Hepatocyte (in vitro differentiated cells): ENCODE measurements around the gene ARPC1B. TPM values are rescaled to one million over a fixed set of nuclear protein-coding genes. Genes with fewer than 3 reads are reported as not detected.
"Not testable (repeated sequence)": the region's sequence is repeated elsewhere in the genome, so short reads cannot be mapped to it uniquely, and the experiment has no call there.

Experiments
- DNase-seq: peaks from one replicate; pipeline ENCODE4 v3.0.0-alpha.2; 2016; ENCODE audit warnings: low spot score
- H2AFZ ChIP-seq: fragments of 200-600 bp; sonication (generic); 2 replicates; pipeline ENCODE4 v1.6.0; 2016; ENCODE audit warnings: antibody characterized with exemption, mild to moderate bottlenecking
- H3K27ac ChIP-seq: fragments of 200-600 bp; sonication (generic); 2 replicates; pipeline ENCODE4 v1.5.1; 2016; ENCODE audit warnings: mild to moderate bottlenecking
- H3K27me3 ChIP-seq: fragments of 200-600 bp; sonication (generic); 2 replicates; pipeline ENCODE4 v1.6.1; 2016
- H3K36me3 ChIP-seq: fragments of 200-600 bp; sonication (generic); replicated peaks from 2 replicates; pipeline ENCODE4 v1.5.1; 2016; ENCODE audit warnings: low read depth; ENCODE audit not compliant: insufficient read depth
- H3K4me1 ChIP-seq: fragments of 200-600 bp; sonication (generic); 2 replicates; pipeline ENCODE4 v1.5.1; 2016; ENCODE audit warnings: mild to moderate bottlenecking, moderate library complexity; ENCODE audit not compliant: insufficient read depth
- H3K4me2 ChIP-seq: fragments of 200-600 bp; sonication (generic); 2 replicates; pipeline ENCODE4 v1.6.0; 2016
- H3K4me3 ChIP-seq: fragments of 200-600 bp; sonication (generic); 2 replicates; pipeline ENCODE4 v1.5.1; 2016; ENCODE audit warnings: mild to moderate bottlenecking
- H3K79me2 ChIP-seq: fragments of 200-600 bp; sonication (generic); 2 replicates; pipeline ENCODE4 v1.6.0; 2017; ENCODE audit warnings: mild to moderate bottlenecking
- H3K9me2 ChIP-seq: fragments of 200-600 bp; sonication (generic); replicated peaks from 2 replicates; pipeline ENCODE4 v1.6.0; 2017; ENCODE audit warnings: mild to moderate bottlenecking; ENCODE audit not compliant: insufficient read depth
- H3K9me3 ChIP-seq: fragments of 200-600 bp; sonication (generic); 2 replicates; pipeline ENCODE4 v1.5.1; 2016; ENCODE audit warnings: low read depth, mild to moderate bottlenecking
- H4K20me1 ChIP-seq: fragments of 200-600 bp; sonication (generic); 2 replicates; pipeline ENCODE4 v1.6.0; 2016; ENCODE audit warnings: mild to moderate bottlenecking; ENCODE audit not compliant: insufficient read depth, poor library complexity, severe bottlenecking
- EZH2 ChIP-seq: fragments of 200-600 bp; sonication (generic); IDR thresholded peaks from 2 replicates; pipeline ENCODE4 v1.6.1; 2016; ENCODE audit warnings: antibody characterized with exemption, mild to moderate bottlenecking, borderline replicate concordance
- EZH2phosphoT487 ChIP-seq: fragments of 200-600 bp; sonication (generic); IDR thresholded peaks from one replicate; pipeline ENCODE4 v1.6.1; 2018; ENCODE audit warnings: antibody characterized with exemption, mild to moderate bottlenecking, low read depth, moderate library complexity; ENCODE audit not compliant: unreplicated experiment, severe bottlenecking
- WGBS: methylation state at CpG from one replicate; pipeline ENCODE4 v1.1.6; 2016; ENCODE audit warnings: low lambda C conversion rate; ENCODE audit errors: missing lambda C conversion rate; 5-methylcytosine and 5-hydroxymethylcytosine counted together
- polyA plus RNA-seq: library from polyadenylated mRNA; unstranded; fragments of >200 nt; fragmentation: Nextera tagmentation; extraction: Ambion mirVana; gene quantifications from 2 replicates; pipeline ENCODE4 v1.2.1, GENCODE V29; 2016
- total RNA-seq: library from RNA; depleted of rRNA; stranded (reverse); fragments of >200 nt; gene quantifications from 2 replicates; pipeline ENCODE4 v1.2.3, GENCODE V29; 2014
- TF ChIP-seq, protein P1 (sequence below): fragments of 200-600 bp; sonication (generic); IDR thresholded peaks from 2 replicates; pipeline ENCODE4 v1.5.1; 2016; ENCODE audit warnings: antibody characterized with exemption, mild to moderate bottlenecking; ENCODE audit not compliant: poor library complexity

ARPC1B gene
- total and polyA plus RNA-seq, 2 experiments from 2014 or later, result 153 to 205 TPM

DNA sequence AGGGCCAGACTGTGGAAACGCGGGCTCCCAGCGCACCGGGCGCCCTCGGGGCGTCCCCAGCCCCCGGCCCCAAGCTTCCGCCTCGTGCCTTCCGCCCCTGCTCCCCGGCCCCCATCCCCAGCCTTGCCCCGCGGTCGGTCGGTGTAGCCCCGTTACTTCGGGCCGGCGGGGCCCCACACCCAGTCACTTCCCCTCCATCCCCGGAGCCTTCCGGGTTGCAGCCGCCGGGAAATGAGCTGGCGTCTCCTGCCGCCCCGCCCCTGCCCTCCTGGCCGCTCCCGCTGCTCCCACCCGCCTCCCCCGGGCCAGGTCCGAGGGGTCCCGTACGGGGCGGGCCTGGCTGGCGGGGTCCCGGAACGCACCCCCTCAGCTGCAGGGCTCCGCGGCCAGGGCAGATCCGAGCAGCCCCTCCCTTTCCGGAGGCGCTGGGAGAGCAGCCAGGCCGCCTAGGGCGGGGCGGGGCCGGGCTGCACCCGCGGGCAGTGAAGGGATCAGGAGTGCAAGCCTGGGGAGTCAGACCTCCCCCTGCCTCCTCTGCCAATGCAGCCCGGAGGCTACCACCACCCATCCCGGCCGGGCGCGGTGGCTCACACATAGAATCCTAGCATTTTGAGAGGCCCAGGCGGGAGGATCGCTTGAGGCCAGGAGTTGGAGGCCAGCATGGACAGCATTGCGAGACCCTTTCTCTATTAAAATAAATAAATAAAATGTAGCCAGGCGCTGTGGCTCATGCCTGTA, 709 bp downstream of the ARPC1B start:
- H3K27me3 ChIP-seq, result no peaks in the 10 kb centered on the region
- WGBS, result 24% methylated on average over 15 of the region's 58 CpGs
- peak overlapping the region; percentile 97 for H2AFZ ChIP-seq
- H3K9me2 ChIP-seq, result no peaks in the 10 kb centered on the region
- peak; percentile 83 for DNase-seq
- H3K79me2 ChIP-seq, result peaks cover 25% of the 10 kb centered on the region
- peak overlapping the region; percentile 100 for H3K4me2 ChIP-seq
- H3K36me3 ChIP-seq, result no peaks in the 10 kb centered on the region
- TF ChIP-seq, protein P1, sequence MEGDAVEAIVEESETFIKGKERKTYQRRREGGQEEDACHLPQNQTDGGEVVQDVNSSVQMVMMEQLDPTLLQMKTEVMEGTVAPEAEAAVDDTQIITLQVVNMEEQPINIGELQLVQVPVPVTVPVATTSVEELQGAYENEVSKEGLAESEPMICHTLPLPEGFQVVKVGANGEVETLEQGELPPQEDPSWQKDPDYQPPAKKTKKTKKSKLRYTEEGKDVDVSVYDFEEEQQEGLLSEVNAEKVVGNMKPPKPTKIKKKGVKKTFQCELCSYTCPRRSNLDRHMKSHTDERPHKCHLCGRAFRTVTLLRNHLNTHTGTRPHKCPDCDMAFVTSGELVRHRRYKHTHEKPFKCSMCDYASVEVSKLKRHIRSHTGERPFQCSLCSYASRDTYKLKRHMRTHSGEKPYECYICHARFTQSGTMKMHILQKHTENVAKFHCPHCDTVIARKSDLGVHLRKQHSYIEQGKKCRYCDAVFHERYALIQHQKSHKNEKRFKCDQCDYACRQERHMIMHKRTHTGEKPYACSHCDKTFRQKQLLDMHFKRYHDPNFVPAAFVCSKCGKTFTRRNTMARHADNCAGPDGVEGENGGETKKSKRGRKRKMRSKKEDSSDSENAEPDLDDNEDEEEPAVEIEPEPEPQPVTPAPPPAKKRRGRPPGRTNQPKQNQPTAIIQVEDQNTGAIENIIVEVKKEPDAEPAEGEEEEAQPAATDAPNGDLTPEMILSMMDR, result no peak
- TF ChIP-seq EZH2phosphoT487 (no peak), EZH2 (no peak)
- H3K4me3 ChIP-seq, result peak overlapping the region; percentile 88
- peak overlapping the region; percentile 86 for H3K27ac ChIP-seq
- H3K4me1 ChIP-seq, result peaks cover 25% of the 10 kb centered on the region
- H3K9me3 ChIP-seq, result no peaks in the 10 kb centered on the region
- no peaks in the 10 kb centered on the region for H4K20me1 ChIP-seq

DNA sequence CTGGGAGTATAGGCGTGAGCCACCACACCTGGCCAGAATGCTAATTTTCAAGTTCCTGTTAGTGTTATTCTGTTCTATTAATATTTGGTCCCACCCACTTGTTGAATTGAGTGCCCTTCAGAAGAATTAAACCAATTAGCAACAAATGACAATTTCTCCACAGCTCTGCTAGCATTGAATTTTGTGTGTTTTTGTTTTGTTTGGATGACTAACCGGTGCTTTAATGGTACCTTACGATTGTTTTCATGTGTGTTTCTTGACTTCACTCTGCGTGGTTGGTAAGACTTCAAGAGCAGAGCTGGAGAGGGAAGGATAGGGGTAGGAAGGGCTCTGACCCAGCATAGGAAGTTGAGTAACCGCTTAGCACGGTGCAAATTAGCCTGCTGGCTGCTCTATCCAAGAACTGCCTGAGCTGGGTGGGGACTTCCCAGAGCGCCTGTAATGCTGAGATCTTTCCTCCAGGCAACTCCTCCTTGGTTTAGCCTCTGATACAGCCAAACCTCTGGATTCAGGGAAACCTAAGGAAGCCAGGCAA, 4.6 kb downstream of the ARPC1B start:
- Histone ChIP-seq H3K4me1 (peaks cover 18% of the 10 kb centered on the region), H3K9me3 (no peaks in the 10 kb centered on the region), H3K79me2 (peaks cover 44% of the 10 kb centered on the region), H3K9me2 (no peaks in the 10 kb centered on the region), H3K27ac (peak overlapping the region; percentile 76), H3K36me3 (no peaks in the 10 kb centered on the region), H3K4me3 (no peak overlapping the region), H4K20me1 (no peaks in the 10 kb centered on the region), H3K27me3 (no peaks in the 10 kb centered on the region), H3K4me2 (no peak overlapping the region), H2AFZ (no peak overlapping the region)
- DNase-seq, result peak; percentile 61
- no peak for TF ChIP-seq EZH2
- TF ChIP-seq, protein P1, result no peak
- TF ChIP-seq EZH2phosphoT487, result no peak
- WGBS, result 85% methylated on average over 7 of the region's 7 CpGs

DNA sequence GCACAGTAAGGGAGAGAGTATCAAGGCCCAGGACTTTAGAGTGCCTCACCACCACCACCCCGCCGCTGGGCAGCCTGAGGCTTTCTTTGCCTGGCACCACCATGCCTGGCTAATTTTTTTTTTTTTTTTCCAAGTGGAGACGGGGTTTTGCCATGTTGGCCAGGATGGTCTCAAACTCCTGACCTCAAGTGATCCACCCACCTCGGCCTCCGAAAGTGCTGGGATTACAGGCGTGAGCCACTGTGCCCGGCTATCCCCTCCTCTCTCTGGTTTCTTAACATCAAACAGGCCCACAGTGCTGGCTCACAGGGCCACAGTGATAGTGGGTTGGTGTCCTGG, 5.1 kb downstream of the ARPC1B start:
- H3K9me2 ChIP-seq, H4K20me1 ChIP-seq, H3K36me3 ChIP-seq, H3K4me3 ChIP-seq, H3K9me3 ChIP-seq, H2AFZ ChIP-seq, H3K27me3 ChIP-seq, DNase-seq, H3K4me2 ChIP-seq: not testable (repeated sequence)
- H3K4me1 ChIP-seq, result peaks cover 18% of the 10 kb centered on the region
- peak overlapping the region; percentile 76 for H3K27ac ChIP-seq
- peaks cover 44% of the 10 kb centered on the region for H3K79me2 ChIP-seq
- 83% methylated on average over 7 of the region's 7 CpGs for WGBS

DNA sequence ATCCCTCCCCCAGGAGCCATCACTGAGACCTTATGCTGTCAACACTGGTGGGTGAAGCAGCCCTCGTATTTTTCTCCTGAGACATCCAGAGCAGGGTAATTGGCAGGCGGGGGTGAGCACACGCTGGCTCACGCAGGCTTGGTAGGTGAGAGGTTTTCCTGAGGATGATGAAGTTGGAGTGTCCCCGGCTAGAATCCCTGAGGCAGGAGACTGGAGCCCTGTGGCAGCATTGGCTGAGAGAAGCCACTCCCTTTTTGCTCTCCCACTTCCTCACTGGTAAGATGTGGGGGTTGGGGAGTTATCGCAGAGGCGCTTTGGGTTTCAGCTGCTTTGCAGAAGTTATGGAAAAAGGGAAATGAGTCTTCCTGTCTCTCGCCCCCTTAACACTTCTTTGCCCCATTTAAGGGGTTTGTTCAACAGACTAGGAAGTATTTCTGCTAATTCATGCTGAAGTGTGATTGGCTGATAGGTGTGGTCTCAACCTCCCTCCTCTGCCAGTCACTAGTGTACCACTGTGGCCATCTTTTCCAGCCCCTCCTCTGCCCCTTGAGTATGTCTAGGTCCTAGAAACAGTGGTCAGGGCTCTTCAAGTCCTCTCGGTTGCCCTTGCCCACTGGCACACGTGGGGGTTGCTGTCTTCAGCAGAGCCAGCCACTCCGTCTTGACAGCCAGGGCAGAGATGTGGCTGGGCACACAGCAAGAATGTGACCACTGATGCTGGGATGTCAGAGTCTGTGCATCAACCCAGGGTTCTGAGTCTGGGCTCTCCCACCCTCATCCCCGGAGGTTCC, 5.7 kb downstream of the ARPC1B start:
- Histone ChIP-seq H3K27me3 (no peaks in the 10 kb centered on the region), H3K4me3 (no peak overlapping the region), H2AFZ (no peak overlapping the region), H3K36me3 (no peaks in the 10 kb centered on the region), H3K79me2 (peaks cover 44% of the 10 kb centered on the region), H3K4me2 (no peak overlapping the region), H3K27ac (peak overlapping the region; percentile 76), H3K4me1 (peaks cover 18% of the 10 kb centered on the region), H3K9me3 (no peaks in the 10 kb centered on the region), H3K9me2 (no peaks in the 10 kb centered on the region), H4K20me1 (no peaks in the 10 kb centered on the region)
- DNase-seq, result no peak
- 85% methylated on average over 12 of the region's 12 CpGs for WGBS
- TF ChIP-seq, protein P1, result no peak
- TF ChIP-seq EZH2phosphoT487, result no peak
- no peak for TF ChIP-seq EZH2
